ENCODE measurements around the gene EGR1. TPM values are rescaled to one million over a fixed set of nuclear protein-coding genes. Genes with fewer than 3 reads are reported as not detected.
A peak's percentile ranks its signal among the peaks of the same experiment; 100 is the strongest.

Gene EGR1
- total and polyA plus RNA-seq, 10 donors = 2.7 to 138 (median 9.2) TPM

GRCh38 chr5:138466125-138466899, 1.0 kb downstream of the EGR1 start:
- H3K4me3 ChIP-seq = peak overlapping the region; percentile 64 to 93 (median 82)
- peaks cover 7 to 53% (median 31%) of the 10 kb centered on the region in 6 donors for H3K4me1 ChIP-seq
- no peak for TF ChIP-seq POLR2AphosphoS5 (IDR thresholded peaks at IDR 0.05)
- no peak for TF ChIP-seq CTCF (IDR thresholded peaks at IDR 0.05 in 8 of 11, conservative IDR thresholded peaks at IDR 0.05 in 3 of 11)
- TF ChIP-seq POLR2A (IDR thresholded peaks at IDR 0.05) = no peak
- peaks cover 0 to 19% (median 0%) of the 10 kb centered on the region in 7 donors for H3K27me3 ChIP-seq (replicated peaks in 1 of 7)
- no peaks in the 10 kb centered on the region for H3K9me3 ChIP-seq
- H3K27ac ChIP-seq = peak overlapping the region in 4 of 8 donors; percentile 93 to 99 (median 99)
- DNase-seq = peak; percentile 85
- 21 to 37% (median 25%) methylated on average over 24 to 39 of the region's 39 CpGs for WGBS, 5 donors
- peaks cover 0 to 13% (median 0%) of the 10 kb centered on the region in 6 donors for H3K36me3 ChIP-seq
- intact Hi-C loops (cut with DNase I; ENCODE audit: low total_unique reads) = no loop called here

- no peaks in the 10 kb centered on the region for H3K9me3 ChIP-seq
- peak overlapping the region in 7 of 8 donors; percentile 64 to 93 (median 85) for H3K4me3 ChIP-seq
- 96 to 97% (median 96%) methylated on average over 40 to 45 of the region's 45 CpGs for WGBS, 5 donors
- H3K27me3 ChIP-seq (replicated peaks in 1 of 7) = peaks cover 0 to 19% (median 0%) of the 10 kb centered on the region in 7 donors
- DNase-seq = peak; percentile 82
- H3K4me1 ChIP-seq = peaks cover 7 to 53% (median 31%) of the 10 kb centered on the region in 6 donors
- intact Hi-C loops (cut with DNase I; ENCODE audit: low total_unique reads) = no loop called here
- peak; percentile 29 to 77 (median 65) for TF ChIP-seq POLR2AphosphoS5 (IDR thresholded peaks at IDR 0.05)
- TF ChIP-seq CTCF (IDR thresholded peaks at IDR 0.05 in 8 of 11, conservative IDR thresholded peaks at IDR 0.05 in 3 of 11) = no peak
- H3K36me3 ChIP-seq = peaks cover 0 to 13% (median 0%) of the 10 kb centered on the region in 6 donors
- H3K27ac ChIP-seq = no peak overlapping the region
Observed at GRCh38 chr5:138466900-138467710, 1.8 kb downstream of the EGR1 start.

- Histone ChIP-seq H3K4me1 (peaks cover 7 to 52% (median 31%) of the 10 kb centered on the region in 6 donors), H3K27me3 (replicated peaks in 1 of 7) (peaks cover 0 to 19% (median 0%) of the 10 kb centered on the region in 7 donors), H3K4me3 (peak overlapping the region in 4 of 8 donors; percentile 64 to 93 (median 86)), H3K27ac (no peak overlapping the region), H3K9me3 (no peaks in the 10 kb centered on the region), H3K36me3 (peaks cover 0 to 13% (median 0%) of the 10 kb centered on the region in 6 donors)
- peak; percentile 76 for DNase-seq
- TF ChIP-seq POLR2AphosphoS5 (IDR thresholded peaks at IDR 0.05) = peak in 1 of 3 donors; percentile 3
- TF ChIP-seq CTCF (IDR thresholded peaks at IDR 0.05 in 8 of 11, conservative IDR thresholded peaks at IDR 0.05 in 3 of 11) = no peak
- WGBS, 5 donors = 87 to 96% (median 90%) methylated on average over 14 of the region's 14 CpGs
- intact Hi-C loops (cut with DNase I; ENCODE audit: low total_unique reads) = no loop called here
Observed at GRCh38 chr5:138467711-138468132, 2.4 kb downstream of the EGR1 start.

Measured in spleen (tissue), 11 donors.